H9 (cell line): Measurements from ENCODE around the gene TTC13. TPM values are rescaled to one million over a fixed set of nuclear protein-coding genes. Genes with fewer than 3 reads are reported as not detected.

Experiments used
- DNase-seq: peaks from one replicate; pipeline ENCODE4 v3.0.0-alpha.2; 2017
- H2AFZ ChIP-seq: one replicate; pipeline ENCODE4 v1.6.1; 2013; ENCODE audit warnings: mild to moderate bottlenecking, low read length, control low read depth, moderate library complexity
- H2AK5ac ChIP-seq: 2 replicates; pipeline ENCODE4 v1.6.1; 2013; ENCODE audit warnings: low read length, control low read depth, mixed read lengths; ENCODE audit not compliant: insufficient read length
- H2BK120ac ChIP-seq: one replicate; pipeline ENCODE4 v1.6.1; 2013; ENCODE audit warnings: low read depth, mild to moderate bottlenecking, low read length, control low read depth, inconsistent platforms; ENCODE audit not compliant: poor library complexity, severe bottlenecking
- H2BK12ac ChIP-seq: 2 replicates; pipeline ENCODE4 v1.6.1; 2013; ENCODE audit warnings: low read length, control low read depth, mixed read lengths, low read depth; ENCODE audit not compliant: insufficient read length
- H2BK15ac ChIP-seq: 2 replicates; pipeline ENCODE4 v1.6.1; 2013; ENCODE audit warnings: low read depth, low read length, control low read depth
- H2BK20ac ChIP-seq: one replicate; pipeline ENCODE4 v1.6.1; 2013; ENCODE audit warnings: low read depth, mild to moderate bottlenecking, low read length, control low read depth, inconsistent platforms; ENCODE audit not compliant: poor library complexity, severe bottlenecking
- H2BK5ac ChIP-seq: 2 replicates; pipeline ENCODE4 v1.6.1; 2013; ENCODE audit warnings: low read length, control low read depth, mixed read lengths; ENCODE audit not compliant: insufficient read length
- H3K14ac ChIP-seq: 2 replicates; pipeline ENCODE4 v1.6.1; 2013; ENCODE audit warnings: low read length, control low read depth; ENCODE audit not compliant: insufficient read depth
- H3K18ac ChIP-seq: 2 replicates; pipeline ENCODE4 v1.6.1; 2013; ENCODE audit warnings: low read depth, mild to moderate bottlenecking, mixed read lengths, low read length, control low read depth; ENCODE audit not compliant: insufficient read length
- H3K23ac ChIP-seq: 2 replicates; pipeline ENCODE4 v1.6.1; 2013; ENCODE audit warnings: low read length, control low read depth, mixed read lengths, low read depth; ENCODE audit not compliant: insufficient read length
- H3K23me2 ChIP-seq: 2 replicates; pipeline ENCODE4 v1.6.1; 2013; ENCODE audit warnings: low read depth, mild to moderate bottlenecking, mixed read lengths, low read length, control low read depth; ENCODE audit not compliant: insufficient read length, poor library complexity, severe bottlenecking
- H3K27ac ChIP-seq: 2 replicates; pipeline ENCODE4 v1.5.1; 2013; ENCODE audit warnings: low read length, control low read depth, mixed read lengths, low read depth; ENCODE audit not compliant: insufficient read length
- H3K27me3 ChIP-seq: 2 replicates; pipeline ENCODE4 v1.6.1; 2013; ENCODE audit warnings: low read length, control low read depth, inconsistent platforms; ENCODE audit not compliant: insufficient read depth
- H3K4ac ChIP-seq: 2 replicates; pipeline ENCODE4 v1.6.1; 2013; ENCODE audit warnings: low read depth, mild to moderate bottlenecking, control low read depth, inconsistent platforms, low read length, moderate library complexity
- H3K4me1 ChIP-seq: 2 replicates; pipeline ENCODE4 v1.6.1; 2013; ENCODE audit warnings: low read length, control low read depth, inconsistent platforms; ENCODE audit not compliant: insufficient read depth
- H3K4me2 ChIP-seq: 2 replicates; pipeline ENCODE4 v1.6.1; 2013; ENCODE audit warnings: low read length, control low read depth, mixed read lengths; ENCODE audit not compliant: insufficient read length, insufficient read depth
- H3K56ac ChIP-seq: 2 replicates; pipeline ENCODE4 v1.6.1; 2013; ENCODE audit warnings: low read depth, mild to moderate bottlenecking, mixed read lengths, low read length, control low read depth; ENCODE audit not compliant: insufficient read length
- H3K79me1 ChIP-seq: 2 replicates; pipeline ENCODE4 v1.6.1; 2013; ENCODE audit warnings: low read depth, mild to moderate bottlenecking, moderate library complexity, low read length, control low read depth, inconsistent platforms; ENCODE audit not compliant: insufficient read depth, poor library complexity, severe bottlenecking
- H3K79me2 ChIP-seq: 2 replicates; pipeline ENCODE4 v1.6.1; 2013; ENCODE audit warnings: low read length, control low read depth, inconsistent platforms; ENCODE audit not compliant: insufficient read depth
- H3K9ac ChIP-seq: 2 replicates; pipeline ENCODE4 v1.6.1; 2013; ENCODE audit warnings: low read length, control low read depth, mixed read lengths; ENCODE audit not compliant: insufficient read length; ENCODE audit errors: extremely low read depth
- H3K9me3 ChIP-seq: one replicate; pipeline ENCODE4 v1.6.1; 2013; ENCODE audit warnings: low read depth, low read length, inconsistent platforms; ENCODE audit not compliant: control insufficient read depth
- H3T11ph ChIP-seq: one replicate; pipeline ENCODE4 v1.6.1; 2013; ENCODE audit warnings: mild to moderate bottlenecking, low read length, control low read depth, inconsistent platforms
- H4K20me1 ChIP-seq: one replicate; pipeline ENCODE4 v1.6.1; 2013; ENCODE audit not compliant: control insufficient read depth, insufficient read length, insufficient read depth
- H4K5ac ChIP-seq: 2 replicates; pipeline ENCODE4 v1.6.1; 2013; ENCODE audit warnings: low read depth, mild to moderate bottlenecking, mixed read lengths, low read length, control low read depth; ENCODE audit not compliant: insufficient read length
- H4K8ac ChIP-seq: replicated peaks from 2 replicates; pipeline ENCODE4 v1.6.1; 2013; ENCODE audit warnings: low read length, control low read depth, mixed read lengths, low read depth; ENCODE audit not compliant: insufficient read length
- H4K91ac ChIP-seq: 2 replicates; pipeline ENCODE4 v1.6.1; 2013; ENCODE audit warnings: low read depth, mild to moderate bottlenecking, moderate library complexity, mixed read lengths, low read length, control low read depth; ENCODE audit not compliant: insufficient read length
- H3K27ac Mint-ChIP-seq, 3 experiments: 2 replicates in 2 of 3; 3 replicates in 1 of 3; pipeline ENCODE4 v1.8.0; 2020 to 2021; ENCODE audit warnings: mixed read lengths in 3 of 3, mild to moderate bottlenecking in 1 of 3, moderate library complexity in 1 of 3
- H3K27me3 Mint-ChIP-seq: 2 replicates; pipeline ENCODE4 v1.8.0; 2021; ENCODE audit warnings: low read depth, mild to moderate bottlenecking, moderate library complexity, mixed read lengths
- H3K36me3 Mint-ChIP-seq, 3 experiments: 2 replicates in 2 of 3; 3 replicates in 1 of 3; pipeline ENCODE4 v1.8.0; 2020 to 2021; ENCODE audit warnings: low read depth in 3 of 3, mixed read lengths in 3 of 3; ENCODE audit not compliant: insufficient read depth in 1 of 3
- H3K4me1 Mint-ChIP-seq, 2 experiments: 2 replicates each; pipeline ENCODE4 v1.8.0; 2020; ENCODE audit warnings: mixed read lengths in 2 of 2
- H3K4me3 Mint-ChIP-seq, 2 experiments: 2 replicates in 1 of 2; 3 replicates in 1 of 2; pipeline ENCODE4 v1.8.0; 2020 to 2021; ENCODE audit warnings: mild to moderate bottlenecking in 2 of 2, mixed read lengths in 2 of 2, moderate library complexity in 1 of 2
- H3K9me3 Mint-ChIP-seq, 2 experiments: 2 replicates in 1 of 2; 3 replicates in 1 of 2; pipeline ENCODE4 v1.8.0; 2020; ENCODE audit warnings: mild to moderate bottlenecking in 2 of 2, mixed read lengths in 2 of 2, moderate library complexity in 1 of 2
- CTCF ChIP-seq: fragments of 200-600 bp; sonication (generic); conservative IDR thresholded peaks from 3 replicates; pipeline ENCODE4 v1.8.0; 2021; ENCODE audit warnings: antibody characterized with exemption, mild to moderate bottlenecking
- WGBS: extraction: QIAGEN DNeasy Blood & Tissue Kit; methylation state at CpG from one replicate; pipeline ENCODE4 v1.1.7; 2013; ENCODE audit warnings: missing lambda C conversion rate, low lambda C conversion rate, mixed read lengths; ENCODE audit not compliant: insufficient read length; ENCODE audit errors: extremely low coverage; 5-methylcytosine and 5-hydroxymethylcytosine counted together
- total RNA-seq: library from RNA; stranded (reverse); gene quantifications from 2 replicates; pipeline ENCODE4 v1.2.1, GENCODE V29; 2021

Gene TTC13
- total RNA-seq, 1 experiment from 2014 or later: 7.6 TPM

GRCh38 chr1:230894032-230894431, 84.6 kb downstream of the TTC13 start:
- no CpG with 5 or more reads among the region's 6 CpGs for WGBS
- H3K27ac Mint-ChIP-seq: no peak overlapping the region
- no peak overlapping the region for H3K14ac ChIP-seq

More at GRCh38 chr1:230894032-230894431, 84.6 kb downstream of the TTC13 start:
- H2BK15ac ChIP-seq: no peak overlapping the region
- no peak overlapping the region for H2BK5ac ChIP-seq
- Mint-ChIP-seq H3K9me3 (no peaks in the 10 kb centered on the region; a peak in 1 of 5 replicates), H3K27me3 (peaks cover 54% of the 10 kb centered on the region), H3K4me3 (no peak overlapping the region), H3K4me1 (peaks cover 3 to 16% of the 10 kb centered on the region in 2 experiments; a peak in 2 of 4 replicates), H3K36me3 (no peaks in the 10 kb centered on the region)
- H3K18ac ChIP-seq: no peak overlapping the region
- no peaks in the 10 kb centered on the region for H4K20me1 ChIP-seq
- no peaks in the 10 kb centered on the region for H3K27me3 ChIP-seq
- H2BK12ac ChIP-seq: no peak overlapping the region
- H2AFZ ChIP-seq: no peak overlapping the region
- no peak overlapping the region for H3K56ac ChIP-seq
- no peaks in the 10 kb centered on the region for H3K4me1 ChIP-seq
- H2AK5ac ChIP-seq: no peak overlapping the region
- H3K27ac ChIP-seq: no peak overlapping the region
- no peak overlapping the region for H4K91ac ChIP-seq
- no peak overlapping the region for H3K9ac ChIP-seq
- no peak overlapping the region for H3K4ac ChIP-seq
- no peak overlapping the region for H2BK120ac ChIP-seq
- H3K23ac ChIP-seq: no peak overlapping the region
- H2BK20ac ChIP-seq: no peak overlapping the region
- no peak for TF ChIP-seq CTCF
- no peak overlapping the region for H4K8ac ChIP-seq
- H3K79me1 ChIP-seq: no peaks in the 10 kb centered on the region
- no peaks in the 10 kb centered on the region for H3K23me2 ChIP-seq
- no peak for DNase-seq
- no peak overlapping the region for H3T11ph ChIP-seq
- no peak overlapping the region for H4K5ac ChIP-seq
- no peaks in the 10 kb centered on the region for H3K79me2 ChIP-seq
- H3K9me3 ChIP-seq: no peaks in the 10 kb centered on the region
- H3K4me2 ChIP-seq: no peak overlapping the region
